Testis (tissue), 2 donors: ENCODE measurements around the gene NDUFA7.

ENCODE experiments used
- CTCF ChIP-seq, 3 experiments: fragments of 450-650 bp in 2 of 3; fragments of 200-600 bp in 1 of 3; sonication (generic) in 1 of 3; IDR thresholded peaks; one replicate each; pipeline ENCODE4 v1.5.1; 2016 to 2019; ENCODE audit warnings: antibody characterized with exemption in 3 of 3, mild to moderate bottlenecking in 2 of 3, moderate library complexity in 1 of 3
- POLR2A ChIP-seq: fragments of 450-650 bp; IDR thresholded peaks from one replicate; pipeline ENCODE4 v1.6.1; 2017; ENCODE audit warnings: antibody characterized with exemption, mild to moderate bottlenecking, moderate library complexity

GRCh38 chr19:8336660-8337059 lies 15.5 kb upstream of the NDUFA7 start:
- TF ChIP-seq CTCF (IDR thresholded peaks at IDR 0.05) (no peak), POLR2A (no peak)
